HG03095 (cell line): ENCODE data around the gene LARP1.
"Not testable (repeated sequence)": the region's sequence is repeated elsewhere in the genome, so short reads cannot be mapped to it uniquely, and the experiment has no call there.

Experiments
- ATAC-seq: cut with Tn5 transposase; IDR thresholded peaks from one replicate; pipeline ENCODE4 v1.9.1; 2021; ENCODE audit warnings: moderate library complexity; ENCODE audit not compliant: unreplicated experiment

The LARP1 gene

DNA sequence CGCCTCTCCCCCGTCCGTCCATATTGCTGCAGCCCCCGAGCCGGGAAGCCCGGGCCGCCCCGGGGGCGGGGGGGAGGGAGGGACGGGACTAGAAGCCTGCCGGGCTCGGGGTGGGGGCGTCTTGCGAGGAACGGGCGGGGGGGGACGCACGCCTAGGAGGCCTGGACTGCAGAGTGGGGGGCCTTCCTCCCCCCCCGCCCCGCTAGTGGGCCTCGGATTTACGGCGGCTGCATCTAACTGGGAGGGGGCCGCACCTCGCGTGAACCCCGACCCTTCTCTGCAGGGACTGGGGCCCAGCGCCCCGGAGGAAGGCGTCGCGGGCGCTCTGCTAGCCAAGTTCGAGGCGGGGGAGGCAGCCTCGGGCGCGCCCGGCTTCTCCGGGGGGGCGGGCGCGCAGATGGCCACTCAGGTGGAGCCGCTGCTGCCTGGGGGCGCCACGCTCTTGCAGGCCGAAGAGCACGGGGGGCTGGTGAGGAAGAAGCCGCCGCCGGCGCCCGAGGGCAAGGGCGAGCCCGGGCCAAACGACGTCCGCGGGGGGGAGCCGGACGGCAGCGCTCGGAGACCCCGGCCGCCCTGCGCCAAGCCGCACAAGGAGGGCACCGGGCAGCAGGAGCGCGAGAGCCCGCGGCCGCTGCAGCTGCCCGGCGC lies at the start of gene LARP1:
LARP1 (plus strand) TSS at position 17 of the 648 bp plus-strand sequence; CDS start at position 398, 381 bp downstream.
- ATAC-seq, result peak; percentile 2

DNA sequence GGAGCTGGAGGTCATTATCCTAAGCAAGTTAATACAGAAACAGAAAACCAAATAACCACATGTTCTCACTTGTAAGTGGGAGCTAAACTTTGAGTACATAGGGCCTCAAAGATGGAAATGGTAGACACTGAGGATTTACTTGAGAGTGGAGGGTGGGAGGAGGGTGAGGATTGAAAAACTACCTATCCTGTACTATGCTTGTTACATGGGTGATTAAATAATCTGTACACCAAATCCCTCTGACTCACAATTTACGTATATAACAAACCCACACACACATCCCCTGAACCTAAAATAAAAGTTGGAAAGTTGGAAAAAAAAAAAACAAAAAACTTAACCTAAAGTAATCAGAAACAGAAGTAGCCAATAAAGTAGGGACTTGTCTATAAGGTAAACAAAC lies 48.8 kb upstream of the LARP1 start:
- no peak for ATAC-seq

DNA sequence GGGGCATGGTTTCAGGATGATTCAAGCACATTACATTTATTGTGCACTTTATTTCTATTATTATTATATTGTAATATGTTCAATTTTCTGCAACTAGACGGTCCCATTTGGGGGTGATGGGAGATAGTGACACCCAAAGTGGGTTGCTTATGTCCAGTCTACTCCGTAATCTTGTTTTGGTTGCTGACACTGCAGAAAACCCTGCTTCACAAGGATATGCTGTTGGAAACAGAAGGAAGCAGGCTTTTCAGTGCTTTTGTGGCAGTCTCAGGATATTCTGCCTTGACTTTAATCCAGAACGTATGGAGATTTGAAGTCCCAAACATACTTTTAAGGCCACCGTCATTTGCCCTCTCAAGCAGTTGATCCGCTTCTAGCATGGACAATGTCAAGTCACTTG lies 47.5 kb upstream of the LARP1 start:
- ATAC-seq, result no peak

DNA sequence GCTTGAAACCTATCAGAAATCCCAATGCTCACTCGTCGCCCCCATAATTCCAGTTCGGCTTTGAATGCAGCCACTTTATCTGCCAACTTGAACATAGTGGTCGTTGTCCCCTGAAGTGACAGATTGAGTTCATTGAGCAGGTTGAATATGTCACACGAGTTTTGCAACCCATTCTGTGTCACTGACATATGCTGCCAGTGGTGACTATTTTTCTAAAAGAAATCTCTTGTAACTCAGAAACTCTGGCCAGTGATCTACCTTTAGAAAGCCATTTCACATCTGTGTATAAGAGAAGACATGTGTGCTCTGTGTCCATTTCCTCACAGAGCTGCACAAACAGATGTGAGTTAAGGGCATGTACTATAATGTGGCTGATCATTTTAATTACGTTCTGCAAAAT lies 47.0 kb upstream of the LARP1 start:
- ATAC-seq, result no peak

DNA sequence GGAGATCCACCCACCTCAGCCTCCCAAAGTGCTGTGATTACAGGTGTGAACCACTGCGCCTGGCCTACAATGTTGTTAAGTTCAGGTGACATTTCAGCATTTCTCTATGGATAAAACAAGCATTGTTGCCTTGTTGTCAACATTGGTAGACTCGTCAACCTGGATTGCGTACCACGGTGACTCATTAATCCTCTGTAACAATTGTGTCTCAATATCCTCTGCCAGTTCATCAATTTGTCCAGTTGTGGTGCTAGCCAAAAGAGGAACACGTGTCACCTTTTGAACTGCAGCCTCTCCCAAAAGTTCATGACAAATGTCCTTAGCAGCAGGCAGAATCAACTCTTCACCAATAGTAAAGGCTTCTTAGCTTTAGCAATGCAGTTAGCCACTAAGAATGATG lies 46.3 kb upstream of the LARP1 start:
- ATAC-seq, result no peak

DNA sequence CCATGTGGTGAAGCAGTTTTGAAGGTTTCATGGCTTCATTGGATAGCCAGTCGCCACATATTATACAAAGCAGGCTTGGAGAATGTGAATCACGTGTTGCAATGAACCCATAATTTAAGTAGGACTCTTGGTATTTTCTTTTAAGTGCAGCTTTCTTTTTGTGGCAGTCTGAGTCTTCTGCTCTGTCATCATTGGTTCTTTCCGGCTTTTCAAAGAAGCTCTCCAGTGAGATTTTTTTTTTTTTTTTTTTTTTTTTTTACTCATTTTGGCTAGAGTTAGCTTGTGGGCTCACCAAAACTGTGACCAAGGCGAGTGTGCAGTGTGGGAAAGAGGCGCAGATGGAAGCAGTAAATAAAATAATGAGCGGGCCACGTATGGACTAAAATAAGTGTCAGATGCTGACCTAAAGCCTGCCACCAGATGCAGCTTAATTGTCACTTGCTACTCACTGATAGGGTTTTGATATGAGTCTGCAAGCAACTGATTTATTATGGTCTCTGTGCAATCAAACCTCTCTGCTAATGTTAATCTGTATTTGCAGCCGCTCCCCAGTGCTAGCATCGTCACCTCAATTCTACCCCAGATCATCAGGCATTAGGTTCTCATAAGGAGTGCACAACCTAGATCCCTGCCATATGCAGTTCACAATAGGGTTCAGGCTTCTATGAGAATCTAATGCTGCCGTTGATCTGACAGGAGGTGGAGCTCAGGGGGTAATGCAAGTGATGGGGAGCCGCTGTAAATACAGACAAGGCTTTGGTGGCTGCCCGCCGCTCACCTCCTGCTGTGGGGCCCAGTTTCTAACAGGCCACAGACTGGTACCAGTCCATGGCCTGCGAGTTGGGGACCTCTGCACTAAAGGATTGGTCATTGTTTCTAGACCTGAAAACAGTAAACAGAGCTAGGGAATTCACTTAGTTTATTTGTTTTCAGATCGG lies 45.5 kb upstream of the LARP1 start:
- ATAC-seq, result no peak

DNA sequence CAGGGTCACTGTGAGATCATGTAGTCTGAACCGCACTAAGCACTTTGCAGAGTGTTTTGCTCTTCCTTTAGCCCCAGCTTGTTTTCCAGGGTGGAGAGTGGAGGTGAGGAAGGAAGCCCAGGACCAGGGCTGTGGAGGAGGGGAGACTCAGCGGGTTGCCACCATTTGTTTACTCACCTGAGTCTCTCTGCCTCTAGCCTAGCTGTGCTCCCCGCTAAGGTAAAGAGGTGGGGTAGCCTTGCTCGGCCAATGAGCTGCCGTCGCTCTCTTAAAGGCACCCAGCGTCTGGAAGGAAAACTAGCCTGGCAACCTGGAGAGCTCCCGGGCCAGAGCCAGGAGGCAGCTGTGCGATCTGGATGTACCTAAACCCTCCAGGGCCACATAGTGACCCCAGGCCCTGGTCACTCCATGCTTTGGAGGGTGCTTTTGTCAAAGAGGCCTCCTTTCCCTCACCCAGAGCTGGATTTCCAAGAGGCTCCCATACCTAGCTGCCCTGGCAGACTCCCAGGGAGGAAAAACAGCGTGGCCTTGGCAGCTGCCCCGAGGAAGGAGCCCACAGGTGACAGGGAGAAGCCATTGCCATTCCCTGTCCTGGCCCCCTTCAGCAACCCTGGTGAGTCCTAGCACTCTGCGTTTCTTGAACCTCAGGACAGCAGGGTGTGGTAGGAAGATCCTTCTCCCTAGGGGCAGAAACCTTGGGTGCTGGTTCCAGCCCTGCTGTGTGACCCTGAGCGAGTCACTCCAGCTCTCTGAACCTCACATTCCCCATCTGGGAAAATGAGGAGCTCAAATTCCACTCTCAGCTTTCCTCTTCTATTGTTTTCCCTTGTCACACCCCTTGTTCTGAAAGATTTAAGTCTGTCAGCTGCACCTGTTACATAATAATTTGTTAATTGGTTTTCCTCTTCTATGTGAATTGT lies 42.4 kb upstream of the LARP1 start:
- ATAC-seq, result no peak

DNA sequence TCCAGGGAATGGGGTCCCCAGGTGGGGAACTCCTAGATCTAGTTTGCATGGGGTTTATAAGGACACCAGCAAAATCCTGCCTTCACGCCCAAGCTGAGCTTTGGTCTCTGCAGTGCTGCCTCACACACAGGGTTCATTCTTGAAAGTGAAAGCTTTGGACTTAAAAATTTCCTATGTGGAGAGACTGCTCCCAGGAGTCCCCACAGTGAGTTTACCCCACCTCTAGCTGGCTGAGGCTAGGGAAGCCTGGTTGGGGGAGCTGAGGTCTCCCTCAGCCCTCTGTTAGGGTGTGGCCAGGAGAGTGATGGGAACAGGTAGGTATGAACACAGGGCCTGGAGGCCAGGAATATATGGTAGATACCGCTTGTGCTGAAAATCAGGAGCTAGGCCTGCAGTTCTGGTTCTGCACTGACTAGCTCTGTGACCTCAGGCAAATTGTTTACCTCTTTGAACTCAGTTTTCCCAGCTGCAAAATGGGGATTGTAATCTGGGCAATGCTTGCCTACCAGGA lies 41.5 kb upstream of the LARP1 start:
- no peak for ATAC-seq

DNA sequence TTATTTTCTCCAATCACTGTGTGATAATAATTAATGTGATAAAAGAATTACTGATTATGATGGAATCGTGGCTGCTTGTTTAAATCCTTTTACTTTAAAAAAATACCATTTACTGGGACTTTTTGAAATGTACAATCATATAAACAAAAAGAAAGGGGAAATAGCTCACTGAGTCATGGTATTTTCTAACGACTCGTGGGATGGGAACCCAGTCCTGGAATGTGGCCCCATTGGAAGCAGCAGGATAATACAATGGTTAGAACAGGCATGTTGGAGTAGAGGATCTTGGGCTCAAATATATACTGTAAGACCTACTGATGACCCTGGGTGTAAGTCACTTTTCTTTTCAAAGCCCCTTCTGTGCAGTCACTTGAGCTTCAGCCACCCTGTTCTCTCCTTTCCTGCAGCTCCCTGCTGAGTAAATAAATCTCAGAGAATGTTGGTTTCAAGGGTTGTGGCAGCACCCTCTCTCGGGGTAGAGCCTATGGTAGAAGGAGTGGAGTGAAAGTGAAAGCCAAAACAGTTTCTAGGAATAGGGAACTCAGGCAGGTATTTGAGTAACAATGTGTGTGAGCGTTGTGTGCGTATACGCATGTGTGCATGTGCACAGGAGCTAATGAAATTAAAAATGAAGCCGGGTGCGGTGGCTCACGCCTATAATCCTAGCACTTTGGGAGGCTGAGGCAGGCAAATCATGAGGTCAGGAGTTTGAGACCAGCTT lies 40.8 kb upstream of the LARP1 start:
- peak; percentile 52 for ATAC-seq

DNA sequence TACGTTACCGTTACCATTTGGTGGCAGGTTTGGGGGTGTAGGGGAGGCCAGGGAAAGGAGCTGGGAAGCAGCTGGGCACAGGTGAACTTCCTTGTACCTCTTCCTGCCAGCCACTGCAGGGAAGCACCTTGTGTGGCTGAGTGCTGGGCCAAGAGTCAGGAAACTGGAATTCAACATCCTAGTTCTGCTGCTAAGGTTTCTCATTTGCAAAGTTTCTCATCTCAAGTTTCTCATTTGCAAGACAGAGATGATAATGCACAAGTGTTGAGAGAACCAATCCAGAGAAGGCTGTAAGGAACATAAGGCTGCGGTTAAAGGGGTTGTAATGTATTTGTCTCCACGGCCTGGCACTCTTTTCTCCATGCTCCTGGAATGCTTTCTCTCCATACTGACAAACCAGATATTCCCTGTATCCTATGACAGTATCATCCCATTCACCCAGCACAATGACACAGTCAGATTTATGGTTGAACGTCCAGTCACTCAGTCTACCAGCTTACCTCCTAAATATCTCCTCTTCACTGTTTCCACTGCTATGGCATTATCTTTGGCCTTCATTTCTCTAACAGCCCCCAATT lies 33.6 kb upstream of the LARP1 start:
- no peak for ATAC-seq

DNA sequence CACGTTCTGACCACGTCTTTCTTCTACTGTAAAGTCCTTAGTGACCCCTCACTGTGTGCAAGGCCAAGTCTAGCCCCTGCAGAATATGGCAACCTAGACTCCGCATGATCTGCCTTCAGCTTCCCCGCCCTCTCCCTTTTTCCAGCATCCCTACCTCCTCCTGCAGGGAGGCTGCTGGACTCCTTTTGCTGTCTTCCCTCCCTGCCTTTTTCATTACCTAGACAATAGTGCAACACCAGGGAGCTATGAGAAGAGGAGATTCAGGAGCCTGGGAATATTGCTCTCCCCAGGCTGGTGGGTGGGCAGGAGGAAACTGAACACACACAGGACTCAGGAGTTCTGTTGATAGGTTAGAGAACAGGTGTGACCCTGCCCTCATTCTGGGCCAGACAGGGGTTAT lies 33.1 kb upstream of the LARP1 start:
- ATAC-seq, result no peak

DNA sequence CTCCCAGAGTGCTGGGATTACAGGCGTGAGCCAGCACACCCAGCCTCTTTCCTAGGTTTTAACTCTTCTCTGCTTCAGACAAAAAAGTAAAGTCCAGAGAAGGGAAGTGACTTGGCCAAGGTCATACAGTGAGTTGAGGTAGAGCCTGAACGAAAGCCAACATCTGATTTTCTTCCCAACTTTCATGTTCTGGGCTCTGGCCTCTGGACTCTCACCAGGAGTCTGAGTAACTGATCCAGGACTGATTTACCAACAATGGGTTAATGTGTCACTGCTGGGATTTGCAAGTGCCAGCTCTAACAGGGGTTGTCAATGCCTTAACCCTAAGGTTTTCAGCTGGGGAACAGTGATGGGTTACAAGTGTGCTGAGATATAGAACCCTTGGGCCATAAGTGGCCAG lies 32.2 kb upstream of the LARP1 start:
- no peak for ATAC-seq

DNA sequence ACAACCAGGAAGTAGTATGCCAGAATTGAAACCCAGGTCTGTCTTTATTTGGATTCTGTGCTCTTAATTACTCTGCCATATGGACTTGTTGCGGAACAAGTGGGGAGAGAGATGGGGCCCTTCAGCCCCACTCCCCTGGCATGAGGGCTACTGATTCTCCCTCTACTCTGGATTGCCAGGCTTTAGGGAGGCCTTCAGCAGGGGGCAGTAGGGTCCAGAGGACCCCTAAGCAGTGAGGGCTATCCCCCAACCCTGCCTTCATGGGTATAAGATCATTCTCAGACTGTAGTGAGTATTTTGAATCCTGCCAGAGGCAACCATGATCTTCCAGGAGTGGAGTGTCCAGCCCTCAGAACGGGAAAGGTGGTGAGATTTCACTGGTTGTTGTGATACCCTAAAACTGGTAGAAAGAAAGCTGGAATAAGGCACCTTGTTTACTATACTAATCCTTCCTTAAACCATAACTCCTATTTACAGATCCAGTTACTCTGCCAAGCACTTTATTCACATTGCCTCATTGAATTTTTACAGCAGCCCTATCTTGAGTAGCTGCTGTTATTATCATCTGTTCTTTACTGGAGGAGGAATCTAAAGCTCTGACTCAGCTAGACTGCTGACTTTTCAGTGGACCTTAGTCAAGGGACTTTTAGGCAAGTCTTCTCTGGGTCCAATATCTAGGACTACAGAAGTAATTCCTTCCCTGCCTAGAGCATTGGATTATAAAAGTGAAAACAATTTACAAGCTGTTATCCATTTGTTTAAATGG lies 31.3 kb upstream of the LARP1 start:
- ATAC-seq, result no peak

DNA sequence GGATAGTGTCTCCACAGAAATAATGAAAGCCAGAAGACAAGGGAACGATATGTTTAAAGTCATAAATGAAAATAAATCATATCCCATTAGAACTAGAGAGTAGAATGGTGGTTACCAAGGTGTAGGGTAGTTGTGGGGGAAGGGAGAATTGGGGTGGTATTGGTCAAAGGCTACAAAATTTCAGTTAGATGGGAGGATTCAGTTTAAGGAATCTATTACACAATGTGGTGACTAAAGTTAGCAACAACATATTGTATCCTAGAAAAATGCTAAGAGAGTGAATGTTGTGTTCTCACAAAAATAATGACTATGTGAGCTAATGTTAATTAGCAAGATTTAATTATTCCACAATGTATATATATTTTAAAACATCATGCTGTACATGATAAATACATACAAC lies 27.8 kb upstream of the LARP1 start:
- ATAC-seq, result no peak

DNA sequence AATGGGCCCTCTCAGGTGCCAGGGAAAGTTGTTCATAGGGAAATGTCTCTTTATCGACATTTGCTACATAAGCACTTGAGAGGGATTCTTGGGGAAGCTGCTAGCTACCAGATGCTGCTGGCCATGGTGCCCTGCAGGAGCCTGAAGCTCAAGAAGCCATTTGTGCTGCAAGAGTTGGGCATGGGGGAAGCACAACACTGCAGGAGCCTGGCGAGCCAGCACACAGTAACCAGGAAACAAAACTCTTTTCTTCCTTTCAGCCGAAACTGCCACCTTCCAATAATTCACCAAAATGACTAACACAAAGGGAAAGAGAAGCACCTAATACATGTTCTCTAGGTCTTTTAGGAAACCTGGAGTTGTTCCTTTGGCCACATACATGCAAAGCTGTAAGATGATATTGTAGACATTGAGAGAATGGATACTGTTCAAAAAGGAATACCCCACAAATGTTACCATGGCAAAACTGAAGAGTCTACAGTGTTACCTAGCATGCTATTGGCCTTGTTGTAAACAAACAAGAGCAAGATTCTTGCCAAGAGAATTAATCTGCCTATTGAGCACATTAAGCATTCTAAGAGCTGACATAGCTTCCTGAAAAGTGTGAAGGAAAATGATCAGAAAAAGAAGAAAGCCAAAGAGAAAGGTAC lies 26.1 kb upstream of the LARP1 start:
- no peak for ATAC-seq

DNA sequence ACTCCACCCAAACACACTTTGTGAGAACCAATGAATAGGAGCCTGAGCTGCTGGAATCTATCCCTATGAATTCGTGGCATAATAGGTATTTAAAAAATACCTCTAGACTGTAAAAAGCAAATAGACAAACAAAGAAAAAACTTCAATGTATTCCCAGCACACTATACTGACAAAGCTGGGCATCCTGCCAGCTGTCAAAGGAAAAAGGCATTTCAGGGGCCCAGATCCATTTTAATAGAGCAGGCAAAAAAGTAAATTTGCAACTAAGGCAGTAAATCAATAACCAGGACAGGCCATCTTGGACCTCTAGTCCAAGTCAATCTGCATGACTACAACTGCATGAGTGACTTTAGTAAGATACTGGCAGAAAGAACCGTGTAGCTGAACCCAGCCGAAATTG lies 25.6 kb upstream of the LARP1 start:
- ATAC-seq, result no peak

DNA sequence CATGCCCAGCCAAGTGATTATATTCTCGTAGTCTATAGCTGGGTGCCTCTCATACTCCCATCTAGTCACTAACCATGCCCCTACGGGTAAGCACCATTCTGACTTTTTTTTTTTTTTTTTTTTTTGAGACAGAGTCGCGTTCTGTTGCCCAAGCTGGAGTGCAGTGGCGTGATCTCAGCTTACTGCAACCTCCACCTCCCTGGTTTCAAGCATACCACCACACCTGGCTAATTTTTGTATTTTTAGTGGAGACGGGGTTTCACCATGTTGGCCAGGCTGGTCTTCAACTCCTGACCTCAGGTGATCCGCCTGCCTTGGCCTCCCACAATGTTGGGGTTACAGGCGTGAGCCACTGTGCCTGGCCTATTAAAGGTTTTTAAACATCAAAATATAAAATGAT lies 24.4 kb upstream of the LARP1 start:
- ATAC-seq, result not testable (repeated sequence)

DNA sequence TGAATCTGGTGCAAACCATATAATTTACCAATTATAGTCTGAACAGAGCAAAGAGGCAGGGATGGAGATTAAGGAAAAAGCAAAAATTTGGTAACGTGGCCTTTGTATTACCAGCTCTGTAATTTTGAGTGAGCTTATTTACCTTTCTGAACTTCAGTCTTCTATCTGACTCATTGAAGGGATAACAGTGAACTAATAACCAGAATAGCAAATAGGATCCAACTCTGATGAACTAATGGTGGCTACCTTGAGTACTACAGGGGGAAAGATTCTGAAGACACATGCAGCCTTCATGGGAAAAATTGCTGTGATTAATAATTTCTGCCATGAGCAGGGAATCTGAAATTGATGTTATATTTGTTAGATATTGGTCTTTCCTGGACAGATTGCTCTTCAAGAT lies 23.0 kb upstream of the LARP1 start:
- ATAC-seq, result no peak
